HAP-1 (cell line): ENCODE measurements around the gene RHBDF2.

Source experiments
- DNase-seq, 2 experiments: peaks; one replicate each; pipeline ENCODE4 v3.0.0-alpha.2; 2016 to 2020; ENCODE audit warnings: low spot score in 2 of 2
- H3K27me3 ChIP-seq: fragments of 250-450 bp; sonication (Bioruptor Pico); 2 replicates; pipeline ENCODE4 v1.5.1; 2020; ENCODE audit warnings: low read depth, mild to moderate bottlenecking, moderate library complexity
- H3K36me3 ChIP-seq: fragments of 250-450 bp; sonication (Bioruptor Pico); replicated peaks from 2 replicates; pipeline ENCODE4 v1.5.1; 2020; ENCODE audit warnings: mild to moderate bottlenecking
- H3K4me1 ChIP-seq: fragments of 250-450 bp; sonication (Bioruptor Pico); 2 replicates; pipeline ENCODE4 v1.5.1; 2020; ENCODE audit warnings: mild to moderate bottlenecking
- H3K4me3 ChIP-seq: fragments of 250-450 bp; sonication (Bioruptor Pico); 2 replicates; pipeline ENCODE4 v1.5.1; 2020; ENCODE audit warnings: mild to moderate bottlenecking, moderate library complexity
- H3K9me3 ChIP-seq: fragments of 250-450 bp; sonication (Bioruptor Pico); 2 replicates; pipeline ENCODE4 v1.5.1; 2020; ENCODE audit warnings: mild to moderate bottlenecking, moderate library complexity
- in situ Hi-C: fragments of 300-500 bp; cut with MboI; formaldehyde crosslinking; loops from 3 replicates; pipeline ENCODE4 v1.14.3; 2020; ENCODE audit warnings: low sequenced_read_pairs, inconsistent platforms, mixed read lengths

RHBDF2 gene

DNA sequence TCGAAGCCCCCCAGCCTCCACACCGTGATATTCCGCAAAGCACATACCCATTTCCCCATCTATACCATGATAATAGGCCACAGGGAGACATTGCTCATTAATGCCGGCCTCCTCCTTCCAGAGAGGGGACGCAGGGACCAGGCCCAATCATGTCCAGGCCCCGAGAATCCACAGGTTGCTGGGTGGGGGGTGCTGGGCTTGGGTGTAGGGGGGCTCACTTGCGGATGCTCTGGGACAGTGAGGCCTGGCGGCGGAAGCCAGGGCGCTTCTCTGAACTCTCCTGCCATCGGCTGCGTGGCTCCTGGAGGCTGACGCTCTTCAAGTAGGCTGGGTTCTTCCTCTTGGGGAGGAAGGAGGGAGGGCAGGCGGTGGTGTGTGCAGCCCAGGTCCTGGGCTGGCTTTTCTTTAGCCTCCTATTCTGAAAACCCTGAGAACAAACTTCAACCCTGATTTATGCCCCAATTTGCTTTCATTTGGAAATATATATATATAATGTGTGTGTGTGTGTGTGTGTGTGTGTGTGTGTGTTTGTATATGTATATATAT lies 21.6 kb downstream of the RHBDF2 start:
- no peak for DNase-seq

DNA sequence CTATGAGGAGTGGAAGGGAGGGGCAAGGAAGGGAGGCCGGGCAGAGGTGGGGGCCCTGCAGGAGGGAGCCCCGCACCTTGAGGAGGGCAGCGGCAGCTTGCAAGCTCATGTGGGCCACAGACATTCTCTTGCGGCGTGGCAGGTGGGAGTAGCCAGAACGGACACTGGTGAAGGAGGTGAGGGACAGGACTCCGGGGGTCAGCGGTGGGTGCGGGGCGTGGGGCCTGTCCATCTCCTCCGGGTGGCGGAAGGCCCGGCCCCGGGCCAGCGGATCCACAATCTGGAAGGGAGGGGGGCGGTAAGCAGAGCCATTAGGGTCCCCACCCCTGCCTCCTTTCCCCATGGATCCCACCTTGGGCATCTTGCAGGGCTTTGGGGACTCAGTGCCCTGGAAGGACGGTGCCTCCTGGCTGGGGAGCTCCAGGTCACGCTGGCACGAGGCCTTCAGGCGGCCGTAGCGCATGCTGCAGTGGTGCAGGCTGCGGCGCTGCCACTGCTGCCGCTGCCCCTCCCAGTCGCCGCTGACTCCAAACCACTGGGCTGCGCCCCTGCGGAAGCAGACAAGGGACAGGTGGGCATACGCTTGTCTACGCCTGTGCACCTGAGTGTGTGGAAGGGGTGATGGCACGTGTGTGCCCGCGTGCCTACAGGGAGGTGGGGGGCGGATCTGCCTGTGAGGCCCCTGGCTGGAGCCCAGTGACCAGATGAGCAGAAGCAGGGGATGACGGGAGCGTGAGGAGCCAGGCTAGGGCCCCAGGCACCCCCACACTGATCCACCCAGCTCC lies 22.3 kb downstream of the RHBDF2 start:
- Histone ChIP-seq H3K9me3 (no peaks in the 10 kb centered on the region), H3K4me1 (0 out of 2 replicates have a peak, but pooled peaks cover 7% of the 10 kb centered on the region), H3K4me3 (no peak overlapping the region), H3K27me3 (no peaks in the 10 kb centered on the region), H3K36me3 (0 out of 2 replicates have a peak, but pooled peaks cover under 1% of the 10 kb centered on the region)
- DNase-seq = no peak
- in situ Hi-C loops = no loop called here

More for the DNA sequence above, 21.6 kb downstream of the RHBDF2 start:
- Histone ChIP-seq H3K27me3 (no peaks in the 10 kb centered on the region), H3K9me3 (no peaks in the 10 kb centered on the region), H3K4me1 (0 out of 2 replicates have a peak, but pooled peaks cover 7% of the 10 kb centered on the region), H3K36me3 (no peaks in the 10 kb centered on the region), H3K4me3 (no peak overlapping the region)
- in situ Hi-C loops = no loop called here

- H3K9me3 ChIP-seq = no peaks in the 10 kb centered on the region
- 0 out of 2 replicates have a peak, but pooled peaks cover 3% of the 10 kb centered on the region for H3K36me3 ChIP-seq
- H3K4me1 ChIP-seq = 0 out of 2 replicates have a peak, but pooled peaks cover 7% of the 10 kb centered on the region
- no peaks in the 10 kb centered on the region for H3K27me3 ChIP-seq
- in situ Hi-C loops = no loop called here
- H3K4me3 ChIP-seq = no peak overlapping the region
- DNase-seq = no peak
Measured at GRCh38 chr17:76478097-76478496, 23.1 kb downstream of the RHBDF2 start.

- Histone ChIP-seq H3K36me3 (0 out of 2 replicates have a peak, but pooled peaks cover 3% of the 10 kb centered on the region), H3K4me3 (no peak overlapping the region), H3K9me3 (no peaks in the 10 kb centered on the region), H3K27me3 (no peaks in the 10 kb centered on the region), H3K4me1 (0 out of 2 replicates have a peak, but pooled peaks cover 7% of the 10 kb centered on the region)
- no peak for DNase-seq
- in situ Hi-C loops = no loop called here
Measured at GRCh38 chr17:76477576-76477975, 23.6 kb downstream of the RHBDF2 start.

DNA sequence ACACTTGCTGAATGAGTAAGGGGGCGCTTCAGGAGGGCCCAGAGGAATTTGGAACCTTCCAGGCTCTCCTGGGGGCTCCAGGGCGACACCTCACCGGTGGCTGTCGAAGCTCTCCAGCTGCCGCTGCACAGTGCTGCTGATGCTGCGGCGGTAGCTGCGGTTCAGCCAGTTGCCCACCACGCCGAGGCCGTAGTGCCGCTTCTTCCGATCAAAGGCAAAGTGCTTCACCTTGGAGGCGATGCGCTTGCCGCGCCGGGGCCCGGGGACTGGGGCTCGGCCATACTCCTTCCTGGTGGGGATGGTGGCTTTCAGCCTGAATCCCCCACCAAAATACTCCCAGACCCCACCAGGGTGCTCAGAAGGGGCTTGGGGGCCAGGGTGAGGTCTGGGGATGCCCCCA lies 24.5 kb downstream of the RHBDF2 start:
- in situ Hi-C loops = no loop called here
- 0 out of 2 replicates have a peak, but pooled peaks cover 7% of the 10 kb centered on the region for H3K4me1 ChIP-seq

DNA sequence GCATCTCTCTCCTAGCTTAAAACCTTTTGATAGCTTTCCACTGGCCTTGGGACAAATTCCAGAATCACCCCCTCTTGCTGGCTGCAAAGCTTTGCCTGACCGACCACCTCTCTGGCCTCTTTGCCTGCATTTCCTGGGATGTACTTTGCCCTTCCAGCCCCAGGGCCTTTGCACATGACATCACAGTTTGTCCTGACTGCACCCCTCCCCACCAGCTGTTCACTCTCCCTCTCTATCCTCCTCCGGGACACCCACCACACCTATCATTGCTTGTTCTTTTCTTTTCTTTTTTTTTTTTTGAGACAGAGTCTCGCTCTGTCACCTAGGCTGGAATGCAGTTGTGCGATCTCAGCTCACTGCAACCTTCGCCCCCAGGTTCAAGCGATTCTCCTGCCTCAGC lies 25.9 kb downstream of the RHBDF2 start:
- Histone ChIP-seq H3K27me3 (no peaks in the 10 kb centered on the region), H3K4me3 (no peak overlapping the region), H3K36me3 (peaks cover 3% of the 10 kb centered on the region; the same call in 1 of the 2 replicates), H3K4me1 (0 out of 2 replicates have a peak, but pooled peaks cover 2% of the 10 kb centered on the region), H3K9me3 (no peaks in the 10 kb centered on the region)
- no peak for DNase-seq
- in situ Hi-C loops = no loop called here

More for the DNA sequence above, 24.5 kb downstream of the RHBDF2 start:
- Histone ChIP-seq H3K36me3 (peaks cover 3% of the 10 kb centered on the region; the same call in 1 of the 2 replicates), H3K27me3 (no peaks in the 10 kb centered on the region), H3K4me3 (no peak overlapping the region), H3K9me3 (no peaks in the 10 kb centered on the region)
- no peak for DNase-seq

DNA sequence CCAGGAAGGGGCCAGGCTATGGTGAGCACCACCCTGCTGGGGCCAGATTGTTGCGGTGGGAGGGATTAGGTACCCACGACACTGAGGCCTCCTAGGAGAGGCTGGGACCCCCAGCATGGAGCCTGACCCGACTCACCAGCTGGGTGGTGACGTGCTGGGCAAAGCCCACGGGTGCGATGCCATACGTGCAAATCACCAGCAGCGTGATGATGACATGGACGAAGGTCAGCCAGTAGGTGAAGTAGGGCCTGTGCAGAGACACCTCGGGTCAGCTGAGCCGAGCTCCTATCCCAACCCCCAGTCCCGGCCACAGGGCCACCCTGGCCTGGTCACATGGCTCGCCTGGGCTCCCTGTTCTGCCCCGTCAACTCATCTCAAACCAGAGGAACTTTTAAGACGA lies 26.3 kb downstream of the RHBDF2 start:
- no peaks in the 10 kb centered on the region for H3K27me3 ChIP-seq
- no peak for DNase-seq

GRCh38 chr17:76474238-76474637 lies 27.0 kb downstream of the RHBDF2 start:
- peaks cover 3% of the 10 kb centered on the region; the same call in 1 of the 2 replicates for H3K36me3 ChIP-seq
- H3K27me3 ChIP-seq = no peaks in the 10 kb centered on the region
- DNase-seq = no peak
- no peaks in the 10 kb centered on the region for H3K9me3 ChIP-seq
- H3K4me3 ChIP-seq = no peak overlapping the region
- H3K4me1 ChIP-seq = no peaks in the 10 kb centered on the region
- in situ Hi-C loops = no loop called here

More for the DNA sequence above, 26.3 kb downstream of the RHBDF2 start:
- Histone ChIP-seq H3K36me3 (peaks cover 3% of the 10 kb centered on the region; the same call in 1 of the 2 replicates), H3K4me1 (no peaks in the 10 kb centered on the region), H3K9me3 (no peaks in the 10 kb centered on the region), H3K4me3 (no peak overlapping the region)
- in situ Hi-C loops = no loop called here

DNA sequence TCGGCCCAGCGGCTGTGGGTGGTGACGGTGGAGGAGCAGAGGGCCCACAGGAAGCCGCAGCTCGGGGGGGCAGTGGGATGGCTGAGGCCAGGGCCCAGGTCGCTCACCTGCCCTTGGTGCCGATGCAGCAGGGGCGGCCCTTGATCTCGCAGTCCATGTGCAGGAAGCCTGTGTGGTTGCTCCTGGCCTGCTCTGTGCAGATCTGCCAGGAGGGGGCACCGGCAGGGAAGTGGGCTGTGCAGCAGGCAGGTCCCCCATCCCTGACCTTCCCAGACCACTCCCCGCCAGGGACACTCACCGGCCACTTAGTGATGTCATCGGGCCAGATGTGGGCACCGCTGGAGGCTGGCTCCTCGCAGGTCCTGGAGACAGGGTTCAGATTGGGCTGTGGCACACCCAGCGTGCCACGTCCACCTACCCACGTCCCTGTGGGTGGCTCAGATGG lies 27.7 kb downstream of the RHBDF2 start:
- DNase-seq = no peak
- Histone ChIP-seq H3K4me1 (no peaks in the 10 kb centered on the region), H3K9me3 (no peaks in the 10 kb centered on the region), H3K27me3 (no peaks in the 10 kb centered on the region), H3K4me3 (no peak overlapping the region), H3K36me3 (peaks cover 3% of the 10 kb centered on the region; the same call in 1 of the 2 replicates)
- in situ Hi-C loops = no loop called here

DNA sequence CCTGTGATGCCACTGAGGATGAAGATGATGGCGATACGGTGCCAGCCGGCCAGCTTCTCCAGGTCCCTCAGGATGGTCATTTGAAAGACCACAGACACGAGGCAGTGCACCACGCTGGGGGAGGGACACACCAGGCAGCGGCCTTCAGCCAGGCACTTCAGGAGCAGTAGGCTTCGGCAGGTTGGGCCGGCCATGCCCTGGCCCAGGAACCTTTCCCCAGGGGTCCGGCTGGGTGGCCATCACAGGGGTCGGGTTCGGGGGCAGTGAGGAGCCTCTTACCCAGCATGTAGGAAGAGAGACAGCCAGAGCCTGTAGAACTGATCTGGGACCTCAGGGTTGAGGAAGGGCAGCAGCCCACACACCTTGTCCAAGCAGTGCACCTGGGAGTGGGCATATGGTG lies 28.5 kb downstream of the RHBDF2 start:
- in situ Hi-C loops = no loop called here
- Histone ChIP-seq H3K4me1 (no peaks in the 10 kb centered on the region), H3K4me3 (no peak overlapping the region), H3K9me3 (no peaks in the 10 kb centered on the region), H3K36me3 (peaks cover 3% of the 10 kb centered on the region; the same call in 1 of the 2 replicates), H3K27me3 (no peaks in the 10 kb centered on the region)
- DNase-seq = no peak

DNA sequence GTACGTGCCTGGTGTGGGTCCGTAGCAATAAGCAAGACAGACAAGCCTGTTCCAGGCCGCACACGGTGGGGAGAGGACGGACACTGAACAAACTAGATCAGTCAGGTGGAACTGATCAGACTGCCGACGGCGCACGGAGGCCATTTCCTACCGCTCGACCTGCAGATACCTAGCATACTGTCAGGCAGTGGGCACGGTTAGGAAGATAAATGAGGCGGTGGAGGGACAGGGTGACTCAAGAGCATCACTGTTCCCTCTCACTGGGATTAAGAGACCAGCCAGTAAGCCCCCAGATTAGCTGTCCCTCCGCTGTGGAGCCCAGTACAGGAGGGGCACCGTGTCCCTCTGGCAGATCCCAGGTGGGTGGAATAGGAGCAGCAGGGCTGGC lies 29.0 kb downstream of the RHBDF2 start:
- Histone ChIP-seq H3K4me1 (no peaks in the 10 kb centered on the region), H3K4me3 (no peak overlapping the region), H3K9me3 (no peaks in the 10 kb centered on the region), H3K36me3 (peaks cover 3% of the 10 kb centered on the region; the same call in 1 of the 2 replicates), H3K27me3 (no peaks in the 10 kb centered on the region)
- in situ Hi-C loops = no loop called here
- DNase-seq = no peak

DNA sequence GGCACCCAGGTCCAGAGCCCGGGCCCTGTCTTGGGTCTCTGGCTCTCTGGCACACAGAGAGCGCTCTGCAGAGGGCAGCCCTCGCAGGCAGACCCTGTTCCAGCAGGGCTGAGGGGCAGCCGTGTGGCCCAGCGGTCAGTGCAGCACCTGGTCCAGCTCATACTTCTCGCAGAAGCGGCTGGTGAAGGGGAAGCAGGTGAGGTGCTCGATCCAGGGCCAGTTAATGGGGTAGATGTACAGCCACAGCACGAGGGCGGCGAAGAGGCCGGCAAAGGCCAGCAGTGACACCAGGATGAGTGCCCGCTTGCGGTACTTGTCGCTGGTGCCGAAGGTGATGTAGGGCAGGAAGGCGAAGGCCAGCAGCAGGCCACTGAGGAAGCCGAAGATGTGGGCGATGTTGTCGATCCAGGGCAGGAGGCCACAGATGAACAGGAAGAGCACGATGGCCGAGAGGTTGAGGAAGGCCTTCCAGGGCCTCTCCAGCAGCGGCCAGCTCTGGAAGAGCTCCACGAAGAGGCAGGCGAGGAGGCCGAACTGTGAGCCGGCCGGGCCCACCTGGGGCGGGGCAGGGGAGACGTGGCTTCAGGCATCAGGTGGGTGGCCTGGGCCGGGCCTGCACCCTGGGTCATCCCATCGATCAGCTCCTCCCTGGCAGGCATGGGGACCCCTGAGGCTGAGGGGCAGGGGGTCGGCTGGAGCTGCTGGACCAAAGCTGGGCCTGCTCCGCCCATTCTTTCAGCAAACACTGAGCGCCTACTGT lies 29.5 kb downstream of the RHBDF2 start:
- H3K4me1 ChIP-seq = no peaks in the 10 kb centered on the region
- peaks cover 3% of the 10 kb centered on the region; the same call in 1 of the 2 replicates for H3K36me3 ChIP-seq
- no peak overlapping the region for H3K4me3 ChIP-seq
- H3K27me3 ChIP-seq = no peaks in the 10 kb centered on the region
- H3K9me3 ChIP-seq = no peaks in the 10 kb centered on the region
- DNase-seq = no peak
- in situ Hi-C loops = no loop called here

GRCh38 chr17:76469991-76470739 lies 31.1 kb downstream of the RHBDF2 start:
- H3K27me3 ChIP-seq = no peaks in the 10 kb centered on the region
- H3K4me3 ChIP-seq = no peak overlapping the region
- in situ Hi-C loops = loop anchor here (5.0 kb wide), 1 partner anchor 37 kb away; no protein-coding TSS in a partner anchor
- no peaks in the 10 kb centered on the region for H3K9me3 ChIP-seq
- no peak for DNase-seq
- H3K36me3 ChIP-seq = peaks cover 3% of the 10 kb centered on the region; the same call in 1 of the 2 replicates
- no peaks in the 10 kb centered on the region for H3K4me1 ChIP-seq
